ENCODE data around the gene CUZD1.

CUZD1 gene

DNA sequence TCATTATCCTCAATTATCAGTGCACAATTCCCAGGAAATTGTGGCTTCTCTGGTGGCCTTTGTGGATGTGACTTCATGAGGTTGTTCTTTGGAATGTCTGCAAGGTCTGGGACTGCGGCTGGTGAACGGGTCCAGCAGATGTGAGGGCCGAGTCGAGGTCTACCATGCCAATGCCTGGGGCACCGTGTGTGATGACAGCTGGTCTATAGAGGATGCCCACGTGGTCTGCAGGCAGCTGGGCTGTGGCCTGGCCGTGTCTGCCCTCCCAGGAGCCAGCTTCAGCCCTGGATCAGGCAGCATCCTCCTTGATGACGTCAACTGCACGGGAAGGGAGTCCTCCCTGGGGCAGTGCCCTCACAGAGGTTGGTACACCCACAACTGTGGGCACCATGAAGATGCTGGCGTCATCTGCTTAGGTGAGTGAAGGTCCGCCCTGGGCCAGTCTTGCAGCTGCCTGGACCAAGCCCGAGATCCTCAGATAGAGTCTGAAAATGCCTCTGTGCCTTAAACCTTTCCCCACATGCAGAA is 46.9 kb downstream of the CUZD1 start:
- no peak for DNase-seq

DNA sequence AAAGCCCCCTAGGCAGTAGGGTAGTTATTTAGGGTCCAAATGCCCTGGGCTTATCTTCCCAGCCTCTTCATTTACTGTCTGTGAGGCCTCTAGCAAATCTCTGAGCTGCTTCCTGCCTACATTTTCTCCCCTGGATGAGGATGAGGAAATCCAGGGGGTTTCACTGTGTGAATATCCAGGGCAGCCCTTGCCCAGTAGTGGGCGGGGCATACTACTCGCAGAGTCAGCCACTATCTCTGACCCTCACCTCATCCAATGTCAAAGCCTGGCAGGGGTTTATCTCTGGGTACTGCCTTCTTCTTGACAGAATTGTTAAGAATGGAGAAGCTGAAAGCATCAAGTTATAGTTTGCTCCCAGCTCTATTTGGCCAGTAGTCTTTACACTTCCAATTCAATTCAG is 48.9 kb downstream of the CUZD1 start:
- DNase-seq = no peak

GRCh38 chr10:122795924-122796323 is 49.7 kb downstream of the CUZD1 start:
- no peak for DNase-seq

GRCh38 chr10:122786269-122786668 is 59.4 kb downstream of the CUZD1 start:
- no peak for DNase-seq

DNA sequence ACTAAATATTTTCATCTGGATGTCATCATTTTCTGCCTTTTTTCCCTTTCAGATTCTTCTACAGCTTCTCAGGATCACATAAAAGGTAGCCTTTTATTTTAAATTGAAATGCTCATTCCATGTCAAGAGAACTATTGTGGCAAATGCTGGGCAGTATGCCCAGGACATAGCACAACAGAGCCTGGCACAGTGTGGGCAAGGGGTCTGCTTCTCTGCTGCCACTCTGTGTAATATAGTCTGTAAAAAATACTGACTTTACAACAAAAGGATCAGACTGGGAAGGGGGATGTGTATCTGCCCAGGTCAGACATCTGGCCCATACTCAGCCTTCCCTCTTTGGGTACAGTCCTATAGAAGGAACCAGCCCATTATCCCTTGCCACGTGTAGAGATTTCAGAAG is 62.7 kb downstream of the CUZD1 start:
- no peak for DNase-seq

Data from NCI-H69 (cell line).